COLO829 (cell line): ENCODE data around the gene LRRK1.
A peak's percentile ranks its signal among the peaks of the same experiment; 100 is the strongest.

ENCODE experiments used
- DNase-seq: peaks from one replicate; pipeline ENCODE4 v3.0.0; 2012; ENCODE audit warnings: low spot score

Gene LRRK1

DNA sequence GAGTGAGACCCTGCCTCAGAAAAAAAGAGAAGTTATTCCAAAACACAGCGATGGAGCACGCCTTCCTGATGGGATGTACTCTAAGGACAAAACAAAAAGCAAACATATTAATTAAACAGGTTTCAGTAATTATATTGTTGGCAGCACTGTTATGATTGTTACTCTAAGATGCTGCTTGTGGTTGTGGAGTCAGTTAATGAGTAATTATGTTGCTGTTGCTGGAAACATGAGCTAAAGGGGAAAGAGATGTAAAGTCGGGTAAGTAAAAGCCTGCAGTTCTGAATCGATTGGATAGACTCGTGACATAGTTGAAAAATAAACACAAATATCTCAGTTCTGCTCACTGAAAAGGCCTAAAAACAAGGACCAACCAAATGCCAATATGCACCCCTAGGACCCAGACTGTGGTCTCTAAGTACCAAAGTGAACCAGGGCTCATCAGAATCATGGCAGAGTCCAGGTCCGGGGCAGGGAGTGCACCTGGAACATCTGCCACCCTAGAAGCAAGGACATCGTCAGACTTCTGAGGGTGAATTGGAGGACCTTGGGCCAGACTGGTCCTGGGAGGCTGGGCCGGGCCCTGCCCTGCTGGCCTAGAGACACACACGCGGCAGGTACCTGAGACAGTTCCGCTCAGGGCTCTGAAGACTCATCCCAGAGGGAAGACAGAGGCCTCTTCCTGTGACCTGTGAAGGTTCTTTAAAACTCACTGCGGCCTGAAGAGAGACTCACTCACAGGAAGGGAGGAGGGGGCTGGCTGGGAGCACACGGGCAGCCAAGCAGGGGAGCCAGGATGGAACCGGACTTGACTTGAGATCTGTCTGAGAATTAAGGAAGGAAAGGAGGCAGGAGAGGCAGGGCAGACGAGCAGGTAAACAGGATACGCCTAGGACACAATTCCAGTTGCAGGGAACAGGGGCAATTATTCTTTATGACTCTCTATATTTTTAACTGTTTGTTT lies 140.5 kb downstream of the LRRK1 start:
- no peak for DNase-seq

DNA sequence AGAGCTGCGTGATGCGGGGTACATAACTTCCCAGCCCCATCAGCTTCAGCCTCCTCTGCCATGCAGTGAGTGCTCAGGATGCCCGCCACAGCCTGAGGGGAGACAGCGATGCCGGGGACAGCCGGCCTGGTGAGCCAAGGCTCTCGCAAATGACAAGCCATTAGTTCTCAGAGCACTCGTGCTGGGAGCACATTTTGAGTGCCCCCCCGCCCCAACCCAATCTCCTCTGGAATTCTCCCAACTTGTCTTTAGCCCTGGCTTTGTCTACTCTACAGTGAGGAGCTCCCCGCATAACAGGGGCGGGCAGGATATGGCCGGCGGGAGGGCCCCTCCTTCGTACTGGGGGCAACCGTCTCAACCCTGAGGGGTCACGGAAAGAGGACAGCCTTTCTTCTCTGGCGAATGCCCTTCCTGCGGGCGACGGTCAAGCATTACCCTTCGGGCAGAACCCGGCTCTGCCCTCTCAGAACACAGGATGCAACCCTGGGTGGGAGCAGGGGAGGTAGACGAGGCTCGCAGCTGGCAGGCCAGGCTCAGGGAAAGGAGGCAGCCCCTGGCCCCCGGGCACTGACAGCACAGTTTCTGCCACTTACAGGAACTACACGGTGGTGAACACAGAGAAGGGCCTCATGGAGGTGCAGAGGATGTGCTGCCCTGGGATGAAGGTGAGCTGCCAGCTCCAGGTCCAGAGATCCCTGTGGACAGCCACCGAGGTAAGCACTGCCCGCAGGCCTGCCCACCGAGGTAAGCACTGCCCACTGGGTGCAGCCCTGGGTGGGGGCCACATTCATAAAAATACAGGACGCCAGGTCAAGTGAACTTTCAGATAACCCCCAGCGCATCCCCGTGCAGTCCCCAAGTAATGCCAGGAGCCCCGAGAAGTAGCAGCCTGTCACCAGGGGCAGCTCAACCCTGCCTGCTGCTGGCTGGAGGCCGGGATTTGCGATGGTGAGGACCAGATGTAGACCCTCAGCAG lies 141.7 kb downstream of the LRRK1 start:
- DNase-seq = no peak

DNA sequence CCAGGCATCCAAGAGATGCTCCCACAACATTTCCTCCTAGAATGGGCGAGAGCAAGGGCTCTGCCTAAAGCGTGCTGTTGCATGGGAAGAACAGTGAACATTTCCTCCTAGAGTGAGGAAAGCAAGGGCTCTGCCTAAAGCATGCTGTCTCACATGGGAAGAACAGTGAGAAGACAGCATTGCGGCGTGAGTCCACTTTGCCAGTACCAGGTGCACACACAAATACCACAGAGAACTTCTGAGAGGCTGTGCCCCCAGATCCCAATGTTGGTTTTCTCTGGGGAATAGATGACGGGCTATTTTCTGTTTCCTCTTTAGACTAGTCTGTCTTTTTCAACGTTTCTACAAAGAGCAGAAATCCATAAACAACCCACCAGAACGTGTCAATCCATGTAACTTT lies 142.9 kb downstream of the LRRK1 start:
- no peak for DNase-seq

DNA sequence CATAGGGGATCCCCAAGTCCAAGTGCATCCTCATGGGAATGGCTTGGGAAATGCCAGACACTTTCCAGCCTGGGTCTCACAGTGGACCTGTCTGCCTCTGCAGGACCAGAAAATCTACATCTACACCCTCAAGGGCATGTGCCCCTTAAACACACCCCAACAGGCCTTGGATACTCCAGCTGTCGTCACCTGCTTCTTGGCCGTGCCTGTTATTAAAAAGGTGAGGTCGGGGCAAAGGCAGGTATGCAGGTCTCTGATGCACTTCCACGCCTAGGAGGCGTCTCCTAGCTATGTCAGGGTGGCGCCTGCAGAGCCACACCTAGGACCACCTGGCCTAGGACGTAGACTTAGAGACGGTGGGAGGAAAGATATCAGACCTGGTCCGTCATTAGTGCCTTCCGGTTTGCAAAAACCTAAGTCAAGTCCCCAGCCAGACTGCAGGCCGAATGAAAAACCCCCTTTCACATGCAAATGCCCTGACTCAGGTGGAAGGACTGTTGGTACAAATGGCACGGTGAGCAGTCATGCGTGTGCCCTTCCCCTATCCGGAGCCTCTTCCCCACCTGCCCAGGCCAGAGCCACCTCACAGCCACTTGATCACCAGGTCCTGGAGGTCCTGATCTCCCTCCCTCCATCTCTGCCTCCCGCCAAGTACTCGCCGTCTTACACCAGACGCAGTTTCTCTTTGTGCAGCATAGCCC lies 143.5 kb downstream of the LRRK1 start:
- no peak for DNase-seq

DNA sequence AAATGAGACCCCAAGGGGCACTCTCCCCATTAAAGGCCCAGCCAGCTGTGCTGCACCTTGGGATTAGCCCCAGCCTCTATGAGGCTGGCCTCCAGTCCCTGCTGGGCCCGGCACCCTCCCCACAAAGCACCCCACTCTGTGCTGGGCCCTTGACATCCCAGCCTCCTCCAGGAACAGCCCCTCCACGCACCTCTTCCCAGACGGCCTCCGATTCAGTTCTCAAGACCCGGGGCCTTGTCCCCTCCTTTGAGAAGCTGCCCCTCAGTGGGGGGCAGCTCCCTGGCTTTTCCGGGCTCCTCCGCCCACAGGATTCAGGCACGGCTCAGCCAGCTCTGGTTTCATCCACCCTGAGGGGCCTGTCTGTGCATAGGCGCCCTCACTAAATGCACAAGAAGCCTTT lies 144.1 kb downstream of the LRRK1 start:
- no peak for DNase-seq

DNA sequence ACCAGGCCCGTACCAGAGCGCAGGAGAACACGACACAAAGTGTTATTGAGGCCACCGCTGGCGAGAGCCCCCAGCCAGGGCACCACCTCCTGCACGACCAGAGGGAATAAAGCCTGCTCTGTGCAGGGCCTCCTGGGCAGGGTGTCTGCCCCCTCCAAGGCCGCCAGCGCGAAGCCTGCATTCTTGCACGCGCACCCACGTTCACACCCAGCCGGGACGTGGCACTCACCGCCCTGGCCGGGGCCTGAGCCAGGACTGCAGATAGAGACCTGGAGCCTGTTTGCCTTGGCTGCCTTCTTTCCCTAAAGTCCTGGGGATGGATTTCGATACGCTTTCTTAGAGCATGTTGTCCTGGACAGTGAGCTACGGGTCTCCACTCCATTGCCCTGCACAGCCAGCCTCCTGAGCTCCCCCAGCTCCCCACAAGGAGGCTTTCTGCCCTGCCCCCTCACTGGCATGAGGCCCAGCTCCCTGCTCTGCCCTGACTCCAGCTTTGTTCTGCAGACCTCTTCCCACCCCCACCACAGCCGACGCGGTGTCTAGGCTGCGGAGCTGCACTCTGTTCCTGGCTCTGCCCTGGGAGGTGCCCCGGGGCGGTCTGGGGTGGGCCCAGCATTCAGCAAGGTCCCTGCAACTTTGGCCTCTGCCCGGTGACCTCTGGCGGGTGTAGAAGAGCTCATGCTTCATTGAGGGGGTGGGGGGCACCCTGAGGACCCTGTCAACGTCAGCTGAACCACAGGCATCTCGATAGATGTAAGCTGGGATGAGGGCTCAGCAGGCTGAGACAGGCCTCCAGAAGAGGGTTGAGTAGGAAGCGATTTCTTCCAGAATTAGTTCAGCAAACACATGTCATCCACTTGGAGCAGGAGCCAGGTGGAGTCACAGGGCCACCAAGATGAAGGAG lies 145.0 kb downstream of the LRRK1 start:
- no peak for DNase-seq

DNA sequence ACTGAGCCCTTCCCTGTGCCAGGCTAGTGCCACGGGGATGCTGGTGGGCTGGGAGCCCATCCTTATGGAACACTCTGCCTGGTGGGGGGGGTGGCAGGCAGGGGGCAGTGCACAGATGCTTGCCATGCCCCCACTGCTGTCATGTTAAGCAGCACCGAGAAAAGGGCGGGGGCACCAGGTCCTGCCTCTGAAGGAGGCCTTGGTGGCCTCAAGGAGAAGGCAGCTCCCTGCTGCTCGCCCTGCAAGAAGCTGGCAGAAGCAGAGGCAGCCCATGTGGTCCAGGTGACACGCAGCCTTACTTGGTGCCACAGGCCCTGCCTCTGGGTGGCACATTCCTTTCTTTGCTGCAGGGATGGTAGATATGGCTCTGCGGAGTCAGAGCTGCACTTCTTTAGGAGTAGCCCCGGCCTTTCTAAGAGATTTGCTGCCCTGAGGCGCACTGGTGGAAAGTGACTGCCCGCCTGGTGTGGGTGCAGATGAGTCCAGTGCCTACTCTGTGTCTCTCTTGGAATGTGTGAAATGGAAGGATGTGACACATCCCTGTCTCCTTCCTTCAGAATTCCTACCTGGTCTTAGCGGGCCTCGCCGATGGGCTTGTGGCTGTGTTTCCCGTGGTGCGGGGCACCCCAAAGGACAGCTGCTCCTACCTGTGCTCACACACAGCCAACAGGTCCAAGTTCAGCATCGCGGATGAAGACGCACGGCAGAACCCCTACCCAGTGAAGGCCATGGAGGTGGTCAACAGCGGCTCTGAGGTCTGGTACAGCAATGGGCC lies 145.8 kb downstream of the LRRK1 start:
- DNase-seq = no peak

DNA sequence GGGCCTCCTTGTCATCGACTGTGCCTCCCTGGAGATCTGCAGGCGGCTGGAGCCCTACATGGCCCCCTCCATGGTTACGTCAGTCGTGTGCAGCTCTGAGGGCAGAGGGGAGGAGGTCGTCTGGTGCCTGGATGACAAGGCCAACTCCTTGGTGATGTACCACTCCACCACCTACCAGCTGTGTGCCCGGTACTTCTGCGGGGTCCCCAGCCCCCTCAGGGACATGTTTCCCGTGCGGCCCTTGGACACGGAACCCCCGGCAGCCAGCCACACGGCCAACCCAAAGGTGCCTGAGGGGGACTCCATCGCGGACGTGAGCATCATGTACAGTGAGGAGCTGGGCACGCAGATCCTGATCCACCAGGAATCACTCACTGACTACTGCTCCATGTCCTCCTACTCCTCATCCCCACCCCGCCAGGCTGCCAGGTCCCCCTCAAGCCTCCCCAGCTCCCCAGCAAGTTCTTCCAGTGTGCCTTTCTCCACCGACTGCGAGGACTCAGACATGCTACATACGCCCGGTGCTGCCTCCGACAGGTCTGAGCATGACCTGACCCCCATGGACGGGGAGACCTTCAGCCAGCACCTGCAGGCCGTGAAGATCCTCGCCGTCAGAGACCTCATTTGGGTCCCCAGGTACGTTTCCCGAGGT lies 146.5 kb downstream of the LRRK1 start:
- DNase-seq = no peak

DNA sequence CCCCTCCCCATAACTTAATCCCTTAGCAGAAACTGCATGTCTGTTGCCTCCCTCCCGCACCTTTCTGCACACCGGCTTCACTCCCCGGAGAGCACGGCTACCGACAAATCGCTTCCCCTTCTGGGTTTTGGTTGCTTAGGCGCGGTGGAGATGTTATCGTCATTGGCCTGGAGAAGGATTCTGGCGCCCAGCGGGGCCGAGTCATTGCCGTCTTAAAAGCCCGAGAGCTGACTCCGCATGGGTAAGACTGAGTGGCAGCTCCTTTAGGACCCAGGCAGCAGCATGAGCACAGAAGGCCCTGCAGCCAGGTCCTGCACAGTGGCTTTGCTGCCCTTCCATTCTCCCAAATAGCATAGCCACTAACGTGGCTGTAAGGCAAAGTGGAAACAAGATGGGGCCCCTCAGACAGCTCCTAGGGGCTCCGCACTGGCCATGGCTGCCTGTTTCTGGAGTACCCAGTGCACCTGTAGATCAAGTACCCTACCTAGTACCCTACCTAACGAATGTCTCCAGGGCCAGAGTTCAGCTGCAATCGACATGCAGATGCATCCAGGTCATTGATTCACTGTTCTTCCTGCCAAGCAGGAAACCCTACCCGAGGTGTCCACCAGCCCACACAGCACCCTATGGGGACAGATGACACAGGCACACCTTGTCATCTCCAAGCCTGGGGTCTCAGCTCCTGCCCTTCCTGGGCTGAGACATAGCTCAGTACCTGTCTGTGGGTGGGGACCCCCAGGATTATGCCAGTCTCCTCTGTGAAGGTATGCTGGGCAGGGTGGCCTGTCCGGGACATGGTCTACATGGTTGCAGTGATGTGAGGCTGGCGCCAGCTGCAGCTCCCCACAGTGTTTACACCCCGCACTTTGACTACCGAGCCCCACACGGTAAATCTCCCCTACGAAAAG lies 147.6 kb downstream of the LRRK1 start:
- no peak for DNase-seq

DNA sequence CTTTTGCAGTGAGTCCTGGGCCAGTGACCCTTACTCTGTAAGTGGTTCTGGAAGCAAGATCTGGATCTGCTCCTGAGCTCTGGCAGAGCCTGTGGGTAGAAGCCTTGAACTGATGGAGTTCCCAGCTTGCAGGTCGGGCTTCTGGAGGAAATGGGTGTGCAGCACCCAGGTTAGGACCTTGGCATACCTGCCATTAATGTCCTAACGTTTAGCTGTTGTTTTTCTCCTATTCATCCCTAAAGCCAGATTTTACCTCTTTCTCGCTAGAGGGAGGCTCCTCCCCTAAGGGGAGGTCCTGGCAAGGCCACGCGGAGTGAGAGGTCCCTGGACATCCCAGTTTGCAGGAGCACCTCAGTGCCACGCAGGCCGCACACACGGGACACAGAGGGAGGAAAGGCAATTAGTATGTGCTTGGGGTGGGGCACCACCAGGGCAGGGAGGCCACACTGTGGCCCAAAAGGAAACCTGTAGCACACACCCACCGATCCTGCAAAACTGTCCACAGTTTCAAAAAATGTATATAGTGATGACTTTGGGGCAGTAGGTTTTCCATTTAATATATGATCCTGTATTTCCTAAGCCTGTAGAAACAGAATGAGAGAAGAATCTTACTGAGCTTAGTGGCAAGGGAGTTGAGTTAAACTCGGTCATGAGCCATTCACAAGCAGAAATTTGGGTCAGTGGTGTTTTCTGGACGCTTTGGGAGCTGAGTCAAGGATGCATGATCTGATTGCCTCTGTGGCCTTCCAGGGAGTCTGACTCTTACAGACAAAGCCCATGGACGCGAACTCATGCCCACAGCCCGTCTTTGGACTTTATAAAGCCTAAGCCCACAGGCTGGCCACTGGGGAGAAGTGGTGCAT lies 148.7 kb downstream of the LRRK1 start:
- no peak for DNase-seq

DNA sequence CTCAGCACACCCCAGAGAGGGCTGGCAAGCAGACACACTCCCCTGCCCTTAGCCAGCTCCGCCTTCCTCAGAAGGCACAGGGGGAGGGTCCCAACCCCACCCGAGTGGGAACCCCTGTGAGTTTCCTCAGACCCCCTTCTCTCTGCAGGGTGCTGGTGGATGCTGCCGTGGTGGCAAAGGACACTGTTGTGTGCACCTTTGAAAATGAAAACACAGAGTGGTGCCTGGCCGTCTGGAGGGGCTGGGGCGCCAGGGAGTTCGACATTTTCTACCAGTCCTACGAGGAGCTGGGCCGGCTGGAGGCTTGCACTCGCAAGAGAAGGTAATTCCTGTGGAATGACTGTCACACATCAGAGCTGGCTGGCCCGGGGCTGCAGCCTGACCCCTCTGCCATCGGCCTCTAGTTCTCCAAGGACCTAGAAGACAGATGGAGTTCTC lies 149.4 kb downstream of the LRRK1 start:
- DNase-seq = no peak

DNA sequence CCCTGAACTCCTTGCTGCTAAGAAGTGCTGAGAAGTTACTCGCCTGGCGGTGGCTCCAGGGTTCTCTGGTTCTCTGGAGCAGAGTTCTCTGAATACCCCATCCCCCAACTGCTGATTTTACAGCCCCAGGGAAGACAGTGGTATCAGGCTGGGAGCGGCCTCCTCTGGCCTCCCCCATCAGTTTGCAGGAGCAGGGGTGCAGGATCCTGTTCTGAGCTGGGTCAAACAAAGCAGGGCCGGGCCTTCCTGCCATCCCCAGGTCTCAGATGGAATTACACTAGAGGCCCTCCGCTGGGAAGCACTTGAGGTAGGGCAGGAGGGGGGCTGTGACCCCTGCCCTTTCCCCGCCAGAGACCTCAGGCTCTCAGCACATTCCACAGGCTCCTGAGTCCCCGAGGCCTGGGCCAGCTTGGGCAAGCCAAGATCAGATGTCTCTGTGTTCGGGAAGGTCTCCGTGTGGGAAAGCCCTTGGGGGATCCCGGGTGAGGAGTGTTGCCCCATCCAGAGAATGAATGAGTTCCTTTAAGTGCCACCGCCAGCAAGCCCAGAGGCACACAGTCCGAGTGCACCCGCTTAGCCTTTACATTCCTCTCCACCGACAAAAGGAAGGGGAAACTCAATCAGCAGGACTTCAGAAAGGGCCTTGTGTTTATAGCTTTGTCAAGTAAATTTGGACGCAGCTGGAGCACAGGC lies 149.9 kb downstream of the LRRK1 start:
- DNase-seq = peak; percentile 96

DNA sequence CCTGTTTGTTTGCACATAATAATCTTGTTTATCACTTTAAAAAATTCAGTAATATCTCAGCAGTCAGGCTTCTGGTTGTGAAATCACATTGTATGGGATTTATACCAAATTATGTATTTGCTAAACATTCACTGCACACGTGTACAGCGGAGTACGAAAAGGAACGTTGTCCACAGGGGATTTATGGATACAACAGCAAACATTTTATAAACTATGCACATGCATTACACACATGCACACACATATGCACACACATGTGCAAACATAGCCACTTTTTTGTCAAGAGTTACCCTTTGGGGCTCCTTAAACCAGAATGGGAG lies 150.5 kb downstream of the LRRK1 start:
- DNase-seq = no peak

DNA sequence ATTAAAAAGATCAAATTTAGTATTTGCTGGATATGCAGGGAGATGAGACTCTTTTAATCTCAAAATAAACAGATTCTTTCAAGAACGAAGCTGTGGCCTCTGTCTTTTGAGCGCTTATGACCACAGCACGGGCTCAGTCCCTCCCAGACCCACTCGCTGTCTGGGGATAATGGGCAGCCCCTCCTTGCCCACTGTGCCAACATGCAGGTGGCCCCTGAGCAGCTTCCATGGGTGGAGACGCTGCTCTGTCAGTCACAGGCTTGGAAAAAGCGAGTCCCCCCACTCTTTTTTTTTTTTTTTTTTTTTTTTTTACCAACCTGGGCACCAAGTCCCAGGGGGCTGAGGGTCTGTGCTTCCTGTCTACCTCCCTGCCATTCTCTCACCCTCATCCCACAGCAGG lies 150.9 kb downstream of the LRRK1 start:
- peak; percentile 7 for DNase-seq

DNA sequence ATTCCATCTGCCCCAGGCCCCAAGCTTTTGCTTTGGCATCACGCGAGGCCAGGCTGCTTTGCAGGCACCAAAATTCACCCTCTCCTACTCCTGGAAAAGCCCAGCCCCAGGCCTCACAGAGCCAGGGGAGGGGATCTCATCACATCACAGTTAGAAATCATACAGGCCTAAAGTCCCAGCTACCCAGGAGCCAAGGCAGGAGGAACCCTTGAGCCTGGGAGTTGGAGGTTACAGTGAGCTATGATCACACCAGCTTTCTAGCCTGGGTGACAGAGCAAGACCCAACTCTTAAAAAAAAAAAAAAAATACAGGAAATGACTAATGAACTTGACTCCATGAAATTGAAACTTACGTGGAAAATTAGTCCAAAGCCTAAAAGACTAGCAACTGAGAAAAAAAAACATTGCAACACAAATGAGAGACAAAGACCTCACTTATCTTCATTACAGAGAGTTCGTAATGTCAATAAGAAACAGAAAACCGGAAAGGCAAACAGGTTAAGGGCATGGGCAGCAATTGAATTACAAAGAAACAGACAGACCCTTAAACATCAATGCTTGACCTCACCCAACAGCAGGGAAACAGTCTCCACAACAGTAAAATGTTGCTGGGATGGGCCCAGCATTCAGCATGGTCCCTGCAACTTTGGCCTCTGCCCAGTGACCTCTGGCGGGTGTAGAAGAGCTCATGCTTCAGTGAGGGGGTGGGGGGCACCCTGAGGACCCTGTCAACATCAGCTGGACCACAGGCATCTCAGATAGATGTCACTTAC lies 151.5 kb downstream of the LRRK1 start:
- DNase-seq = peak; percentile 97

DNA sequence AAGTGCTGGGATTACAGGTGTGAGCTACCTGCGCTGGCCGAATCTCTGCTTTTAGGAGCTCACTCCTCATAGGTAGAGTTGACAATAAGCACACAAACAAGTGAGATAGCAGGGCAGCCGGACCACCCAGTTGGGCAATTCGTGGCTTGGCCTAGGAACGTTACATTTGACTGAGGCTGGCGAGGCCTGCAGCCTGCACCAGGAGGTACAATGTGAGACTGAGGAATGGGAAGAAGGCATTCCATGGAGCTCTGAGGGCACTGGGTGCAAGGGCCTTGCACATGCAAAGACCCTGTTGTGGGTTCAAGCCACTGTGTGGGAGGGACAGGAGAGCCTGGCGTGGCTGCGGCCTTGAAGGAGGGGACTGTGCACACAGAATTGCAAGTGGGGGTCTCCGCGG lies 152.5 kb downstream of the LRRK1 start:
- DNase-seq = no peak
